Mesendoderm (in vitro differentiated cells): ENCODE measurements around the gene GABBR2.
A peak's percentile ranks its signal among the peaks of the same experiment; 100 is the strongest.

ENCODE experiments used
- DNase-seq: peaks from one replicate; pipeline ENCODE4 v3.0.0; 2013
- H2AK5ac ChIP-seq: 2 replicates; pipeline ENCODE4 v1.6.1; 2013; ENCODE audit warnings: low read length, inconsistent platforms
- H2BK120ac ChIP-seq: 2 replicates; pipeline ENCODE4 v1.6.1; 2013; ENCODE audit warnings: low read depth, mild to moderate bottlenecking, low read length, moderate library complexity, mixed read lengths
- H2BK15ac ChIP-seq: replicated peaks from 2 replicates; pipeline ENCODE4 v1.6.1; 2013; ENCODE audit warnings: low read depth, mild to moderate bottlenecking, moderate library complexity
- H2BK5ac ChIP-seq: 2 replicates; pipeline ENCODE4 v1.6.1; 2013; ENCODE audit warnings: low read length, inconsistent platforms
- H3K18ac ChIP-seq: 2 replicates; pipeline ENCODE4 v1.6.1; 2013; ENCODE audit warnings: mild to moderate bottlenecking, low read length, mixed read lengths
- H3K23ac ChIP-seq: one replicate; pipeline ENCODE4 v1.6.1; 2013; ENCODE audit warnings: low read length
- H3K27ac ChIP-seq: 2 replicates; pipeline ENCODE4 v1.5.1; 2013; ENCODE audit warnings: low read depth, mild to moderate bottlenecking, inconsistent platforms, low read length, moderate library complexity
- H3K27me3 ChIP-seq: 2 replicates; pipeline ENCODE4 v1.6.1; 2013; ENCODE audit warnings: low read length, control low read depth, mild to moderate bottlenecking, inconsistent platforms; ENCODE audit not compliant: insufficient read depth, poor library complexity
- H3K36me3 ChIP-seq: 2 replicates; pipeline ENCODE4 v1.6.1; 2013; ENCODE audit warnings: low read length, inconsistent platforms; ENCODE audit not compliant: control insufficient read depth, insufficient read depth
- H3K4ac ChIP-seq: one replicate; pipeline ENCODE4 v1.6.1; 2013; ENCODE audit warnings: low read depth, mild to moderate bottlenecking, low read length, moderate library complexity
- H3K4me1 ChIP-seq: 2 replicates; pipeline ENCODE4 v1.6.1; 2013; ENCODE audit warnings: low read depth, low read length, inconsistent platforms; ENCODE audit not compliant: control insufficient read depth
- H3K4me2 ChIP-seq: 2 replicates; pipeline ENCODE4 v1.6.1; 2013; ENCODE audit warnings: low read length
- H3K4me3 ChIP-seq: 2 replicates; pipeline ENCODE4 v1.5.1; 2013; ENCODE audit warnings: mild to moderate bottlenecking, low read length
- H3K56ac ChIP-seq: one replicate; pipeline ENCODE4 v1.6.1; 2013; ENCODE audit warnings: low read length
- H3K79me1 ChIP-seq: 2 replicates; pipeline ENCODE4 v1.6.1; 2013; ENCODE audit warnings: low read length, inconsistent platforms
- H3K79me2 ChIP-seq: 2 replicates; pipeline ENCODE4 v1.6.1; 2013; ENCODE audit warnings: mild to moderate bottlenecking, low read length; ENCODE audit not compliant: control insufficient read depth, insufficient read depth
- H3K9ac ChIP-seq: 2 replicates; pipeline ENCODE4 v1.6.1; 2013; ENCODE audit warnings: low read length, inconsistent platforms
- H4K5ac ChIP-seq: one replicate; pipeline ENCODE4 v1.6.1; 2013; ENCODE audit warnings: low read length
- H4K8ac ChIP-seq: one replicate; pipeline ENCODE4 v1.6.1; 2013; ENCODE audit warnings: low read depth, mild to moderate bottlenecking, control low read depth, low read length, moderate library complexity
- WGBS: extraction: QIAGEN DNeasy Blood & Tissue Kit; methylation state at CpG from one replicate; pipeline ENCODE4 v1.1.7; 2013; ENCODE audit warnings: low lambda C conversion rate, missing lambda C conversion rate; ENCODE audit not compliant: insufficient coverage; ENCODE audit errors: extremely low coverage; 5-methylcytosine and 5-hydroxymethylcytosine counted together

GABBR2 gene

DNA sequence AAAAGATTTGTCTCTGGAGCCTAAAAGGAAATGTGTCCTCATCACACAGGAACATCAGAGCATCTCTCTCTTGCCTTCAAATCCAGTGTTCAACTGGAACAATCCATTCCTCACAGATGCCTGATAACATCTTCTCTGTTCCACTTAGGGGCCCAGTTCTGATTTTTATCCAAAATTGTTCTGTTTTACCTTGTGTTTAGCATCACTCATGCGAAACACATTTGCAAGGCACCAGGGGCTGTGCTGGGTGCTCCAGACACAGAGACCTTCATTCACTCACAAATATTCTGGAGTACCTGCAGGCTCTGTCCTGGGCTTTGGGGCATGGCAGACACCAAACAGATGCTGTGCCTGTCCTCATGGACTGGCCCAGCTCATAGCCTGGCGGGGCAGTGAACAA lies 13.8 kb downstream of the GABBR2 start:
- Histone ChIP-seq H3K27ac (no peak overlapping the region), H3K4me3 (no peak overlapping the region), H2BK5ac (no peak overlapping the region), H4K5ac (no peak overlapping the region), H3K23ac (no peak overlapping the region), H3K79me1 (no peaks in the 10 kb centered on the region), H2AK5ac (no peak overlapping the region), H3K4me2 (no peak overlapping the region), H3K4me1 (no peaks in the 10 kb centered on the region), H2BK120ac (no peak overlapping the region), H2BK15ac (no peak overlapping the region), H3K36me3 (no peaks in the 10 kb centered on the region), H4K8ac (no peak overlapping the region), H3K27me3 (no peaks in the 10 kb centered on the region), H3K4ac (no peak overlapping the region), H3K56ac (no peak overlapping the region), H3K9ac (no peak overlapping the region), H3K18ac (no peak overlapping the region), H3K79me2 (no peaks in the 10 kb centered on the region)
- DNase-seq = no peak
- WGBS = no CpG with 5 or more reads among the region's 2 CpGs

DNA sequence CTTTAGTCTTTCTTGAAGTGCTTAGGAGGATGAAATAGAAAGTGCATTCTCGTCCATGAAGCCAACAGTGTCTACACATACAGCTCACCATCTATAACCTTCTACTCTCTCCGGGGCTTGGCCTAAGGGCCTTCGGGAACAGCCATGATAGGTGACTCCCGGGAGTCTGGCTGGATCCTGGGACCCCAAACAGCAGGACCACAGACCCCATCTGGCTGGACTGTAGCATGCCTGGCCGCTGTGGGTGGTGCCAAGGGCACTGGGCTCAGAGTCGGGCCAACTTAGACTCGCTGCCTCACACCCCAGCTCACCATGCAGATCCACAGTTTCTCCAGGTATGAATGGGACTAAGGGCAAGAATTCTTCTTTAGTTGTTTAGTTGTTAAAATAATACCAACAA lies 16.3 kb downstream of the GABBR2 start:
- Histone ChIP-seq H3K18ac (no peak overlapping the region), H3K27ac (no peak overlapping the region), H3K4me3 (no peak overlapping the region), H2AK5ac (no peak overlapping the region), H3K56ac (no peak overlapping the region), H3K23ac (no peak overlapping the region), H2BK120ac (no peak overlapping the region), H2BK5ac (no peak overlapping the region), H2BK15ac (no peak overlapping the region), H3K4me1 (no peaks in the 10 kb centered on the region), H3K79me1 (no peaks in the 10 kb centered on the region), H4K8ac (no peak overlapping the region), H3K36me3 (no peaks in the 10 kb centered on the region), H3K4ac (no peak overlapping the region), H3K27me3 (no peaks in the 10 kb centered on the region), H4K5ac (no peak overlapping the region), H3K4me2 (no peak overlapping the region), H3K79me2 (no peaks in the 10 kb centered on the region), H3K9ac (no peak overlapping the region)
- DNase-seq = no peak
- WGBS = no CpG with 5 or more reads among the region's 7 CpGs

GRCh38 chr9:98691890-98692289 lies 16.8 kb downstream of the GABBR2 start:
- Histone ChIP-seq H4K5ac (no peak overlapping the region), H3K18ac (no peak overlapping the region), H2BK120ac (no peak overlapping the region), H3K79me2 (no peaks in the 10 kb centered on the region), H4K8ac (no peak overlapping the region), H3K79me1 (no peaks in the 10 kb centered on the region), H2BK5ac (no peak overlapping the region), H3K27ac (no peak overlapping the region), H3K4ac (no peak overlapping the region), H2AK5ac (no peak overlapping the region), H3K4me2 (no peak overlapping the region), H3K9ac (no peak overlapping the region), H3K4me1 (no peaks in the 10 kb centered on the region), H3K23ac (no peak overlapping the region), H3K36me3 (no peaks in the 10 kb centered on the region), H3K56ac (no peak overlapping the region), H3K4me3 (no peak overlapping the region), H3K27me3 (no peaks in the 10 kb centered on the region), H2BK15ac (no peak overlapping the region)
- no CpG with 5 or more reads among the region's 3 CpGs for WGBS
- no peak for DNase-seq

- H2AK5ac ChIP-seq = no peak overlapping the region
- H3K36me3 ChIP-seq = no peaks in the 10 kb centered on the region
- no peak overlapping the region for H3K56ac ChIP-seq
- no peak overlapping the region for H4K5ac ChIP-seq
- H3K4me2 ChIP-seq = no peak overlapping the region
- no peak overlapping the region for H3K18ac ChIP-seq
- H3K4ac ChIP-seq = no peak overlapping the region
- no peaks in the 10 kb centered on the region for H3K79me1 ChIP-seq
- no peak overlapping the region for H4K8ac ChIP-seq
- H3K23ac ChIP-seq = no peak overlapping the region
- H3K4me3 ChIP-seq = no peak overlapping the region
- H2BK5ac ChIP-seq = no peak overlapping the region
- no peak for DNase-seq
- H3K79me2 ChIP-seq = no peaks in the 10 kb centered on the region
- no peaks in the 10 kb centered on the region for H3K4me1 ChIP-seq
- no CpG with 5 or more reads among the region's 1 CpG for WGBS
- H3K27ac ChIP-seq = no peak overlapping the region
- H3K9ac ChIP-seq = no peak overlapping the region
- H2BK15ac ChIP-seq = no peak overlapping the region
- no peaks in the 10 kb centered on the region for H3K27me3 ChIP-seq
- no peak overlapping the region for H2BK120ac ChIP-seq
Observed at GRCh38 chr9:98690686-98691085, 18.0 kb downstream of the GABBR2 start.

DNA sequence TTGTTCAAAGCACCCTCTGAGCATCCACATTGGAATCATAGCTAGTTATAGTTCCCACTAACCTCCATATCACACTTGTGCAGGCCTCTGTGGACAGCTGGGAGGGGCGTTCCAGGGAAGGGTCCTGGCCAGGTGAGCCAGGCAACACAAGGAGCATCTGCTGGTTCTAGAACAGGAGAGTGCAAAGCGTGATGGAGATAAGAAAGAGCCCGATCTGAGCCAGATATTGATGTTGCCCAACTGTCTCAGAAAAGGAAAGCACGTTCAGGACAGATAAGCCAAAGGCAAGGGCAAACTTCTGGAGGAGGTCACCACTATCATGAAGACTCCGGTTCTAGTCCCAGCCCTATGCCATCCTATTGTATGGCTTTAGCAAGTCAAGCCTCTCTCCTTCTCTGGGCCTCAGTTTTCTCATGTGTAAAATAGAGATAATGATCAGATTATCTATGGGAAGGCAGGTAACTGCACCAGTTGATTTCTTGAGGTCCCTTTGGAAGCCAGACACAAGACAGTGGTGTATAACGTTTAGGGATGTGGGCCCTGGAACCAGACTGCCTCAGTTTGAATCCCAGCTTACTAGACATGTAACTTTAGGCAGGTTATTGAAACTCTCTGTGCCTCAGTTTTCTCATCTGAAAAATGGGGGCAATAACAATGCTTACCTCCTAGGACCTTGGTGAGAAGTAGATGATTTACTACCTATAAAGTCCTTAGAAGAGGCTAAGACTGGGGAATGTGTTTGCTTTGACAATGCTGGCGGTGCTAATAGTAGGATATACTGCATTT lies 19.8 kb downstream of the GABBR2 start:
- DNase-seq = no peak
- Histone ChIP-seq H3K79me1 (no peaks in the 10 kb centered on the region), H4K5ac (no peak overlapping the region), H2BK120ac (no peak overlapping the region), H3K4ac (no peak overlapping the region), H4K8ac (no peak overlapping the region), H2AK5ac (no peak overlapping the region), H3K23ac (no peak overlapping the region), H3K79me2 (no peaks in the 10 kb centered on the region), H3K27ac (no peak overlapping the region), H3K56ac (no peak overlapping the region), H3K9ac (no peak overlapping the region), H3K4me3 (no peak overlapping the region), H3K4me2 (no peak overlapping the region), H3K27me3 (no peaks in the 10 kb centered on the region), H2BK5ac (no peak overlapping the region), H3K18ac (no peak overlapping the region), H2BK15ac (no peak overlapping the region), H3K4me1 (no peaks in the 10 kb centered on the region), H3K36me3 (no peaks in the 10 kb centered on the region)
- WGBS = no CpG with 5 or more reads among the region's 7 CpGs

DNA sequence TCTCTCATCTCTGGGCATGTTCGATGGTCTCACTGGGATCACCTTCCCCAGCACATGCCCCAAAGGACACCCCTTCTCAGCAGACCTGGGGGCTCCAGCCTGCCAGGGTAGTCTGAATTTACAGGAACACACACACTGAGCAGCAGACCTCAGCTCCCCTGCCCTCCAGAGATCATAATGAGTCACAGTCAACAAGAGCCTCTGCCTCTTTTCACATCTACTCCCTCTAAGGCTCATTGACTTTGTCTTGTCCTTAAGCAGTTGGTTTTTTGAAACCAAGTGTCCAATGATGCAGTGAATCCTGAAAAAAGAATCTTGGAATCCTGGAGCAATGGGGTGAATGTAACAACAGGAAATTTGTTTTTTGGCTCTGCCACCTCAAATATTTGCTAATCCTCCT lies 20.8 kb downstream of the GABBR2 start:
- H3K27me3 ChIP-seq = no peaks in the 10 kb centered on the region
- H3K18ac ChIP-seq = no peak overlapping the region
- no peak overlapping the region for H2BK5ac ChIP-seq
- no peaks in the 10 kb centered on the region for H3K36me3 ChIP-seq
- no peak overlapping the region for H2BK120ac ChIP-seq
- no peaks in the 10 kb centered on the region for H3K79me2 ChIP-seq
- H3K23ac ChIP-seq = no peak overlapping the region
- H4K5ac ChIP-seq = no peak overlapping the region
- peak; percentile 33 for DNase-seq
- H4K8ac ChIP-seq = no peak overlapping the region
- no peak overlapping the region for H3K56ac ChIP-seq
- no peak overlapping the region for H3K4me3 ChIP-seq
- WGBS = no CpG with 5 or more reads among the region's 1 CpG
- H3K79me1 ChIP-seq = no peaks in the 10 kb centered on the region
- no peak overlapping the region for H3K9ac ChIP-seq
- H2AK5ac ChIP-seq = no peak overlapping the region
- no peak overlapping the region for H2BK15ac ChIP-seq
- no peak overlapping the region for H3K4me2 ChIP-seq
- no peak overlapping the region for H3K4ac ChIP-seq
- no peaks in the 10 kb centered on the region for H3K4me1 ChIP-seq
- no peak overlapping the region for H3K27ac ChIP-seq
